Measurements from ENCODE around the gene PTGR3.
A peak's percentile ranks its signal among the peaks of the same experiment; 100 is the strongest.

PTGR3 gene

DNA sequence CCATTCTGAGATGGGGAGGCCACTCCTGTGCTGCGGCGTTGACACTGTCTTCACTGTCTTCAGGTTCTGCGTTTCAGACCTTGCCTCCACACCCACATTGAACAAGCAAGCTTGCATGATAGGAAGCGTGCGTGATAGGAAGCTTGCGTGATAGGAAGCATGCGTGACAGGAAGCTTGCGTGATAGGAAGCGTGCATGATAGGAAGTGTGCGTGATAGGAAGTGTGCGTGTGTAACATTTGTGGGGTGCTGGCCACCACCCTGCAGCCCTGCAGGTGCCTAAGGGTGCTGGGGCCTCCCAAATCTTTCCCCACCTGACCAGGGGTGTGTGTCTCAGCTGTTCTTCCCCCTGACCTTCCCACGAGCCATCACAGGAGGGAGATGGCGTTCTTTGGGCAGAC, 27.0 kb upstream of the PTGR3 start:
- DNase-seq: no peak

- no peak for DNase-seq
Measured at GRCh38 chr18:75234901-75235300, 26.0 kb upstream of the PTGR3 start.

GRCh38 chr18:75231053-75231406, 22.1 kb upstream of the PTGR3 start:
- no peak for DNase-seq

DNA sequence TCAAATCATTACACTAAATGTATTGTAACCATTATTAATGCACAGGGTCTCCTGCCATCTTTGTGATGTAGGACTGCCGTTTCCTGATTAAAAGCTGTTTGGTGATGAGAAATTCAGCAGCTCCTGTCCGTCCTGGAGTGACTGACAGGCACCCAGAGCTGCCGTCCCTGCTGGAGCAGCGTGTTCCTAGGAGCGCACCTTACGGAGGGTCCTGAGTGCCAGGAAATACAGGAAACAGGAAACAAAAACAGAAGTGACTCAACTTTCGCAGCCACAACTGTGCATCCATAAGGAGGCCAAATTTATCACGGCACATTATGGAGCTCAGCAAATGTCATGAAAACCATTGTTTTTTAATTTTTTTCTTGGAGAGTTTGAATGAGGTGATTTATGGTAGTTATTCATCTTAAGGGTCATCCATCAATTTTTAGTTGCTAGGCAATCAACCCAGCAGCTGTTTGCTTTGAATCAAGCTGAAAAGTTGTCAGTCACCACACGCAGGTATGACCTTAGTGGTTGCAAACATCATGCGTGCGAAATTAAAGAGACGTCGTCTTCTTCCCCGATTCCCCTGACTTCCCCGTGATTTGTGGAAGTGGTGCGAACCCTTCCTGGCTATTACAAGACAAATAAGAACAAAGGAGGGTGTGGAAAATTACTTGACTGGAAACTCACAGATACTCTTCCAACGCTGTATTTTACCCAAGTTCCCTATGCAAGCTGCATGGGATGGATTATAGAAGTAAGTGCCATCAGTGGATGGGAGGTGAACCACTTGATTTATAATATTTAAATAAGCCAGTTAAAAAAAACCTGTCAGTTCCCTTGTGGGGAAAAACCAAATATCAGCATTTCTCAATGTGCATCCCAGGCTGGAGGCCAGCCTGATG, 21.5 kb upstream of the PTGR3 start:
- DNase-seq: no peak

DNA sequence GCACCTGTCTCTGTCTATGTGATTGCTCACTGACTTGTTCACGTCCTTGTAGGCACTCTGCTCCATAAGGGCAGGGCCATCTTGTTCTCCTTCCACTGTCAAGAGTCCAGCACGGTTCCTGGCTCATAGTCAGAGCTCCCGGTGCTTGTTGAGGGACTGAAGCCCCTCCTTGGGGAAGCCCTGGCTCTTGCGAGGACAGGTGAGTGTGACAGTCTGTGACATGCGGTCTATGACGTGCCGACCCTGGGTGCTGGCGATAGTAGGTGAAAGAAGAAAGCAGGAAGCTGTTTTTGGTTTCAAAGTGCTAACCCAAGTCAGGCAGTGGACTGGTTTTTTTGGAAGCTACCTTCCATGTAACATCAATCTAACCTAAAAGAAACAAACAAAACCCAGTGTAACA, 20.5 kb upstream of the PTGR3 start:
- DNase-seq: no peak

- no peak for DNase-seq
Measured at GRCh38 chr18:75228967-75229366, 20.0 kb upstream of the PTGR3 start.

- no peak for DNase-seq
Measured at GRCh38 chr18:75227535-75228296, 18.8 kb upstream of the PTGR3 start.

- DNase-seq: no peak
Measured at GRCh38 chr18:75226956-75227316, 18.0 kb upstream of the PTGR3 start.

DNA sequence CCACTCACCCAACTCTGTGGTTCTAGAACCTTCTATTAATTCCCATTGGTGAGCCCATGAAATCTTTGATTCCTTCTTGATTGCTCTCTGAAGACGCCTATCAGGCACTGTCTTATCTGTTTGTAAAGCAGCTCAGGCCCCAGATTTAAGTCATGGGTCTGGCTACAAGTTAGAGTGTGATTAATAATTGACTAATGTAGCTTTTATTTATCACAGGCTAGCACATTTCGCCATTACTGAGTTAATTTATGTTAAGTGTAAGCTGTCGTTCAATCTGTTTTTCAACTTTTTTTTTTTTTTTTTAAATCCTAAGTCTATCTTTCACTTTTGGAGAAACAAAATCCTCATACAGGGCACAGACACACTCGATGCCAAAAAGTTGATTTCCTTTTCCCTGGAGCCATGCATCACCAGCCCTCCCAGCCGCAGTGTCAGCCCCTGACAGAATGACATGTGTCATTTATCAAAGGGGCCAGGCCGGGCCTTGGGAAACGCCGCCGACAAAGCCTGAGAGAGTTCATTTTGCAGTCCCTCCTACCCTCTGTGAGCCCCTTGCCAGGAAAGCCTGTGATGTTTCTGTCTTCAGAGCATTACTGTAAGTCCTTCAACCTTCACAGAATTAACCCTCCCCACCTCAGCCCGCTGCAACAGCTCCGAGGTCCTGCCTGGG, 17.5 kb upstream of the PTGR3 start:
- no peak for DNase-seq

DNA sequence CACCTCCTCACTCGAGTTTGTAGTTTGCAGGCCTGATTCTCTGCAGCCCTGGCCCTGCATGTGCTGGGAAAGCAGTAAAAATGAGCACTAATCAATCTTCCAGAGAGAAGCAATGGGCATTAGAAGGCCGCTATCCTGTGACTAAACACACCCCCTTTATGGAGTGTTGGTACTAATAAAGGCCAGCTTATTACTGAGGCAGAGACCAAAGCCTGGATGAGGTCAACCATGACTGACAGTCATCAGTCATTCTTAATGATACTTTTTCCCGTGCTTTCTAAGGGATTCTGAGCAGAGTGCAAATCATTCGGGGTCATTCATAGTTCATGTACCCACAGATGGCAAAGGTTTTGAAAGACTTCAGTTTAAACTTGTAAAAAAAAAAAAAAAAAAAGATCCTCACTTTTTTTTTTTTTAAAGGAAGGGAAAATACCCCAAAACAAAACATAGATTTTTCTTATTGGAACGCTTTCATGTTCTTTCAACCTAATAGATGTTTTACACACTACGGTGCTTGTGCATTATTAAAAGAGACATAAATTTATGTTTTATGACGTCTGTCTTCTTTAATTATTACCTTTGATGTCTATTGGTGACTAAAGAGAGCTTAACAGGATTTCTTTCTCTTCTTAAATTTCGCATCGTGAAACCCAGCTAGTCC, 14.9 kb upstream of the PTGR3 start:
- DNase-seq: peak; percentile 49 to 55

GRCh38 chr18:75222407-75222806, 13.5 kb upstream of the PTGR3 start:
- no peak for DNase-seq

- DNase-seq: no peak
Measured at GRCh38 chr18:75221897-75222296, 13.0 kb upstream of the PTGR3 start.

DNA sequence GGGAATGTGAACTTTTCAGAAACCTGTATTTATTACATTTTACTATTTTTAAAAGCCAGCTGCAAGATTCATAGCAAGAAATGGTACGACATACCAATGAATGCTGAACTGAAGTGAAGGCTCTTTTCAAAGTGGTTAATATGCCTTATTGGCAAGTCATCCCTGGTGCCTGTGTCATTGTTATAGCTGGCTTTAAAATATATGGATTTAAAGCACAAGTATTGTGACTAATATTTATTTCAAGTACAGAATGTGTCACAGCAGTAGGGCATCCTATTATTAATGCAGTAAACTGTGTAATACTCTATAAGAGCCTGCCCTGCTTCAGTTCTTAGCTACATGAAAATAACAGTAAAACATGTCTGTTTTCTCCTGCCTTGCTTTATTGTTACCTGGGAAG, 12.5 kb upstream of the PTGR3 start:
- DNase-seq: no peak

DNA sequence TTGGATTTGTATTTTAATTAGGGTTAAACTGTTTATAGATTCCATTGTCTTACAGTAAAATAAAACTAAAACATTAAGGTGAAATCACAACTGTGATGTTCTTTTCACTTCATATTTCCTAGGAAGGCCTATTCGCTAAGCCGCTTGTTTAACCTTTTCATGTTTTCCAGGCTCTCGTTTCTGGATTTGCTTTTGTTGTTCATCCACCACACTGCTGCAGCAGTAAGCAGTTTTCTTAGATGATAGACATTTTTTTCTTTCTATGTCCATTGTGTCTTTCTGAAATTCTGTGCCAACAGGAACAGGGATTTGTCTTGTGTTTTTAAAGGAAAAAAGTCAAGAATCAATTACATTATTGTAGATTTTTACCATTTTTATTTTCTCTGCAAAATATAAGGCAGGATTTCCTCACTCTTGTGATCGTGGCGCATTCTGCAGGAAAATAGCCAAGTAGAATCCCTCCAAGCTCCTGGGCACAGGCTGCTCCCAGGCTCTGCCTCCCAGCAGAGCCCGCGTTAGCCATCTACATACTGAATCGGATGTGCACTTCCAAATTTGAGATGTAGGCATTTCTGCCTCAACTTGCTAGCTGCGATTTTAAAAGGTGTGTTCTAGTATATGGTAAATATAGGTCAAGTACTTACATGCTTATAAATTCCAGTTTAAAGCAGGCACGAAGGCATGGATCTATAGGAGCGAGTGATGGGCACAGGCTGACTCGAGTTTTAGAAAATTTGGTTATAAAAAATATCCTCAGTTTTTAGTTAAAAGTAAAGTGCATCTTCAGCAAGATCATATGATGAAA, 11.8 kb upstream of the PTGR3 start:
- DNase-seq: no peak

GRCh38 chr18:75219745-75220375, 10.9 kb upstream of the PTGR3 start:
- DNase-seq: no peak

DNA sequence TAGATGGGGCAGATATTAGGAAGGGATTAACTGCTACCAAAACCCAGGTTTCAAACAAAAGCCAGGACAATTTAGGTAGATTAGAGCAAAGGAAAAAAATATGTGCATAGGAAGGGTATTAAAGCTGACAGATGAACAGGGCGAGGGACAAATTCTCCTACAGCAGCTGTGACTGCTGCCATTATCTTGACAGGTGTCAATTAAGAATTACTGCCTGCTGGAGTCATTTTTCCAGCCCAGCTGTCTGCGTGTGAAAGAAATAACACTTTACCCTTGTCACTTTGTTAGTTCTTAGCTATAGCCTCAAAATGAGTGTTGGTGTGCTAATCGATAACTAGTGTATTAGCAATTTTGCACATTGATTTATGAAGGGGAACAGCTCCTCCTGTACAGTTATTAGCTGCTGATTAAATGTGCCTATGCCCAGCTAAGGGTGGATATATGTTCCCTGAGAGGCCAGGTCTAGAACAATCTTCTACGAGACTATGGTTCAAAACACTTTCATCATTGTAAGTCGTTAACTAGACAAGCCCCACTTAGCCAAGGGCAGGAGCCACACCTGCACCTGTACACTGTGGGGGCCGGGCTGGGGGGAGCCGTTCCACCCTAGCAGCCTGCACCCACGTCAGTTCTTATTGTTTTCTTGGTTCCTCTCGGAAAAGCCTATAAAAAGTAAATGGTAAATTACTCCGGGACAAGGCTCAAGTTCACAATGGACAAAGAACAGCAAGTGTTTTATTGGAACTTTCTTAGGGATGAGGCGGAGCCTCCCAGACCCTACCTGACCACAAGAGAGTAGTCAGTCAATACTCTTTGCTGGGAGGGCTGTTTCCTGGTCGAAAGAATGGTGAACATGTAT, 9.4 kb upstream of the PTGR3 start:
- DNase-seq: no peak

GRCh38 chr18:75216911-75217689, 8.2 kb upstream of the PTGR3 start:
- DNase-seq: no peak

- peak in 1 of 2 donors; percentile 47 for DNase-seq
Measured at GRCh38 chr18:75216212-75216910, 7.4 kb upstream of the PTGR3 start.

GRCh38 chr18:75215663-75216062, 6.7 kb upstream of the PTGR3 start:
- DNase-seq: no peak
